Transverse colon (tissue), 4 donors: ENCODE results near the gene C3orf20. TPM values are rescaled to one million over a fixed set of nuclear protein-coding genes. Genes with fewer than 3 reads are reported as not detected.
"Not testable (repeated sequence)": the region's sequence is repeated elsewhere in the genome, so short reads cannot be mapped to it uniquely, and the experiment has no call there.

ENCODE experiments used
- DNase-seq: peaks from one replicate; pipeline ENCODE4 v3.0.0-alpha.2; 2019
- H3K27ac ChIP-seq, 4 donors: fragments of 200-600 bp; sonication (generic); 2 replicates each; pipeline ENCODE4 v1.5.1; 2016 to 2018; ENCODE audit warnings: inconsistent platforms in 4 of 4
- H3K27me3 ChIP-seq: fragments of 200-600 bp; sonication (generic); 2 replicates; pipeline ENCODE4 v1.5.1; 2017; ENCODE audit warnings: inconsistent platforms
- H3K36me3 ChIP-seq, 4 donors: fragments of 200-600 bp; sonication (generic); 2 replicates each; pipeline ENCODE4 v1.5.1; 2017 to 2019; ENCODE audit warnings: inconsistent platforms in 4 of 4
- H3K4me1 ChIP-seq, 4 donors: fragments of 200-600 bp; sonication (generic); 2 replicates each; pipeline ENCODE4 v1.5.1; 2017 to 2020; ENCODE audit warnings: inconsistent platforms in 4 of 4
- H3K4me3 ChIP-seq, 4 donors: fragments of 200-600 bp; sonication (generic); 1 replicate in 1 of 4; 2 replicates in 3 of 4; pipeline versions ENCODE4 v1.5.1 to v1.6.1; 2017 to 2019; ENCODE audit warnings: inconsistent platforms in 4 of 4
- H3K9me3 ChIP-seq, 2 donors: fragments of 200-600 bp; sonication (generic); 2 replicates each; pipeline ENCODE4 v1.5.1; 2017 to 2019; ENCODE audit warnings: inconsistent platforms in 2 of 2
- EP300 ChIP-seq: sonication (generic); formaldehyde crosslinking; IDR thresholded peaks from one replicate; pipeline ENCODE4 v1.6.1; 2017; ENCODE audit warnings: antibody characterized with exemption, low read depth
- POLR2A ChIP-seq: fragments of 450-650 bp; IDR thresholded peaks from one replicate; pipeline ENCODE4 v1.6.1; 2016; ENCODE audit warnings: antibody characterized with exemption, mild to moderate bottlenecking, moderate library complexity
- POLR2AphosphoS5 ChIP-seq, 3 donors: sonication (generic); formaldehyde crosslinking; IDR thresholded peaks; one replicate each; pipeline ENCODE4 v1.6.1; 2016; ENCODE audit warnings: antibody characterized with exemption in 3 of 3
- WGBS, 2 donors: methylation state at CpG; one replicate each; pipeline ENCODE4 v1.1.5; 2018; ENCODE audit warnings: low coverage in 1 of 2; 5-methylcytosine and 5-hydroxymethylcytosine counted together
- in situ Hi-C, 4 donors: fragments of 200-750 bp; cut with MboI; loops; one replicate each; pipeline versions ENCODE4 v1.15.0 to v1.15.1; 2017; ENCODE audit warnings: low sequenced_read_pairs in 3 of 4, low pct_ligation_motif_present in 1 of 4, low pct_unique_long_range_greater_than_20kb in 1 of 4
- intact Hi-C: fragments of 100-400 bp; cut with DNase I; formaldehyde crosslinking; loops from one replicate; pipeline ENCODE4 v1.15.1; 2023; ENCODE audit warnings: low total_unique reads
- total RNA-seq, 4 donors: library from RNA; depleted of rRNA; stranded (reverse); fragments of >200 nt; gene quantifications; one replicate each; pipeline ENCODE4 v1.1.0, GENCODE V29; 2016
- TF ChIP-seq, protein P1 (sequence below), 5 experiments: fragments of 200-600 bp in 3 of 5; fragments of 450-650 bp in 2 of 5; sonication (generic) in 3 of 5; IDR thresholded peaks; 1 replicate in 2 of 5; 2 replicates in 3 of 5; pipeline ENCODE4 v1.5.1; 2016 to 2017; ENCODE audit warnings: antibody characterized with exemption in 5 of 5, inconsistent platforms in 3 of 5, mild to moderate bottlenecking in 2 of 5, moderate library complexity in 1 of 5

Gene C3orf20
- total RNA-seq, 4 donors from 2014 or later = not detected

DNA sequence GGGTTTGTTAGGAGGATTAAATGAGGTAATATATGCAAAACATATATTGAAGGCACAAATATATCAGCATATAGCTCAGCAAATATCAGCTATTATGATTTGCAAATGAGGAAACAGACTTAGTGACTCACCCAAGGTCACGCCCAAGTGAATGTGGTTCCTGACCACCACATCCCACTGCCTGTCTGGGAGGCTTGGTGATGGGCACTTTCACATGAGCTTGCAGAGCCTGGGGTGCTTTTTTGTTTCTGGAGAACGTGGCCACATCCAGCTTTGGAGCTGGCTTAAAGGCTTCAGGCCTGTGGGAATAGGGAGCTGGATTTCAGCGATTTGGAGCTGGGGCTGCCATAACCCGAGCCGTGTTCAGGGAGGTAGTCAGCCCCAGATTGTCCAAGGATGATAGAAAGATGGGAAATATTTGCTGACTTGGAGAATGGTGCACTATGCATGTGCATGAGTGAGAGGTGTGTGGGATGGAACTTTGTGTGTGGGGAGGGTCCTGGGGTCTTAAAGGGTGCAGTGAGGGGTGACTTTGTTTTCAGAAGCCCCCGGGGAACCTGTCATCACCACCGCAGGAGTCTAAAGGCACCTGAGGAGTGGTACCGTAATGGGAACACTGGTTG is 131.8 kb downstream of the C3orf20 start:
- Histone ChIP-seq H3K27me3 (peaks cover 38% of the 10 kb centered on the region), H3K4me1 (peaks cover 0 to 27% (median 16%) of the 10 kb centered on the region in 4 donors), H3K9me3 (no peaks in the 10 kb centered on the region), H3K4me3 (no peak overlapping the region), H3K27ac (no peak overlapping the region), H3K36me3 (no peaks in the 10 kb centered on the region)
- TF ChIP-seq POLR2AphosphoS5 (IDR thresholded peaks at IDR 0.05) (no peak), EP300 (no peak), POLR2A (no peak)
- TF ChIP-seq, protein P1, sequence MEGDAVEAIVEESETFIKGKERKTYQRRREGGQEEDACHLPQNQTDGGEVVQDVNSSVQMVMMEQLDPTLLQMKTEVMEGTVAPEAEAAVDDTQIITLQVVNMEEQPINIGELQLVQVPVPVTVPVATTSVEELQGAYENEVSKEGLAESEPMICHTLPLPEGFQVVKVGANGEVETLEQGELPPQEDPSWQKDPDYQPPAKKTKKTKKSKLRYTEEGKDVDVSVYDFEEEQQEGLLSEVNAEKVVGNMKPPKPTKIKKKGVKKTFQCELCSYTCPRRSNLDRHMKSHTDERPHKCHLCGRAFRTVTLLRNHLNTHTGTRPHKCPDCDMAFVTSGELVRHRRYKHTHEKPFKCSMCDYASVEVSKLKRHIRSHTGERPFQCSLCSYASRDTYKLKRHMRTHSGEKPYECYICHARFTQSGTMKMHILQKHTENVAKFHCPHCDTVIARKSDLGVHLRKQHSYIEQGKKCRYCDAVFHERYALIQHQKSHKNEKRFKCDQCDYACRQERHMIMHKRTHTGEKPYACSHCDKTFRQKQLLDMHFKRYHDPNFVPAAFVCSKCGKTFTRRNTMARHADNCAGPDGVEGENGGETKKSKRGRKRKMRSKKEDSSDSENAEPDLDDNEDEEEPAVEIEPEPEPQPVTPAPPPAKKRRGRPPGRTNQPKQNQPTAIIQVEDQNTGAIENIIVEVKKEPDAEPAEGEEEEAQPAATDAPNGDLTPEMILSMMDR (IDR thresholded peaks at IDR 0.05) = no peak
- no peak for DNase-seq
- 61 to 69% methylated on average over 4 to 8 of the region's 8 CpGs for WGBS, 2 donors
- intact Hi-C loops = no loop called here
- in situ Hi-C loops = no loop called here

DNA sequence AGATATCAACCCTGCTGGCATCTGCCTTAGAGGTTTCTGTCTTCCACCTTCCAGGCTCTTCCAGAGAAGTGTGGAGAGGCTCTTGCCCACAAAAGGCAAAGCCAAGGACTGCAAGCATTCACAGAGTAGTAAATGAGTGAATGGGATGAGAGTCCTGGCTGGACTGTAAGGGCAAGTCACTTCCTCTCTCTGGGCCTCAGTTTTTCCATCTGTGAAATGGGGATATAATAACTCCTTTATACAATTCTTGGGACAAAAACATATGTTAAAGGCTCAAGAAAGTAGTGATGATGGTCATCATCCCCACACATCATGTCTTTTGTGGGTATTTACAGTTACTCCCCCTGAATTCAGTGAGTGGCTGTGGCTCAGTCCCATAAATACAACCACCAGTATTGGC is 133.1 kb downstream of the C3orf20 start:
- no peak for DNase-seq
- in situ Hi-C loops = no loop called here
- Histone ChIP-seq H3K9me3 (no peaks in the 10 kb centered on the region), H3K4me1 (peaks cover 0 to 22% (median 13%) of the 10 kb centered on the region in 4 donors), H3K36me3 (no peaks in the 10 kb centered on the region), H3K27me3 (peaks cover 51% of the 10 kb centered on the region), H3K4me3 (no peak overlapping the region), H3K27ac (no peak overlapping the region)
- TF ChIP-seq, protein P1 (IDR thresholded peaks at IDR 0.05) = no peak
- TF ChIP-seq POLR2A (no peak), POLR2AphosphoS5 (IDR thresholded peaks at IDR 0.05) (no peak)
- intact Hi-C loops = no loop called here

DNA sequence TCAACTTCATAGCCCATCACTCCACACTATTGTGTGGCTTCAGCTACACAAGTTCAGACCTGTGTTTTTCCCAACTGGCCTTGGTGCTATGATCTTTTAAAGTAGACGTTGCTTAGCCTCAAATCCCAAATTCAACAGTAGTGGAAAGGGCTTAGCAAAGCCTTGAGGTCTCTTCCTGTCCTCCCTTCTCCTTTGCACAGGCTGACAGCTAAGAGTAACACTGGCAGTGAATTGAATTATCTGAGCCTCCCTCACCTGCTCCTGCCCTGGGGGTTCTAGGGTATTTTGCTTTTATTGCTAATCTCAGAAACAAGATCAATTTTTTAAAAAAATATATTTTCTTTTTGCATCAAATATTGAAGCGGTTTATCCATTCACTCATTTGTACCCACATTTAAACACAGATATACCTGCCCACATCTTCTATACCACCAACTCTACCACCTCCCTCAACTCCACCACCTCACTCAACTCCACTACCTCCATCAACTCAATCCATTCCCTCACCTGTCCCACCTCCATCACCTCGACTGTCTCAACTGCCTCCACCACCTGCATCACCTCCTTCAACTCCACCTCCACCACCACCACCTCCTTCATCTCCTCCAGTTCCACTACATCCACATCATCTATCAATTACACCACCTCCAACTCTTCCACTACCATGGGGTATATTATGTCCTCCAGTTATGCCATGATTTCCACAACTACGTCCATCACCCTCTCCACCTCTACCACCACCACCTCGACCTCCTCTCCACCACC is 133.7 kb downstream of the C3orf20 start:
- H3K4me3 ChIP-seq = no peak overlapping the region
- in situ Hi-C loops (no loop called here), intact Hi-C loops (no loop called here)
- no peak overlapping the region for H3K27ac ChIP-seq
- peaks cover 0 to 16% (median 9%) of the 10 kb centered on the region in 4 donors for H3K4me1 ChIP-seq
- TF ChIP-seq, protein P1 (IDR thresholded peaks at IDR 0.05) = no peak
- TF ChIP-seq POLR2AphosphoS5 (IDR thresholded peaks at IDR 0.05) = no peak
- no peak for TF ChIP-seq POLR2A
- TF ChIP-seq EP300 = no peak
- WGBS, 2 donors = 80% methylated on average over 4 to 5 of the region's 5 CpGs
- H3K36me3 ChIP-seq = no peaks in the 10 kb centered on the region
- H3K27me3 ChIP-seq = peaks cover 54% of the 10 kb centered on the region
- no peaks in the 10 kb centered on the region for H3K9me3 ChIP-seq
- no peak for DNase-seq

DNA sequence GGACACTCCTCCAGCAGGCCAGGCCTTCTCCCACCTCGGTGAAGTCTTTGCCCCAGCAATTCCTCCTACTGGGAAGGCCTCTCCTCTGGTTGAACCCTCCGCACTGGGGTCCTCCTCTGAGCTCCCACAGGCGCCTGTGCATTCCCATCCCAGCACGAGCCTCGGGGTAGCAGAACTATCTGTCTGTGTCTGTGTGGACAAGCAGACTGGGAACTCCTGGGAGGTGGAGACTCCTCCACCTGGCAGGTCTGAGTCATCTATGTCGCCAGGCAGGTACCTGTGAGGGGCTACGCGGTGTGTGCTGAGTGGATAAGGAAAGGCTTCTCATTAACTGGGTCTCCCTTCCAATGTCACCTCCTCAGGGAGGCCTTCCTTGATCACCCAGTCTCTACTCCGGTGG is 134.7 kb downstream of the C3orf20 start:
- H3K9me3 ChIP-seq, H3K4me1 ChIP-seq, H3K36me3 ChIP-seq, DNase-seq, in situ Hi-C loops, intact Hi-C loops: not testable (repeated sequence)
- 66% methylated on average over 9 of the region's 9 CpGs; no CpG with 5 or more reads in 1 of the 2 donors for WGBS, 2 donors
- H3K27me3 ChIP-seq = peaks cover 54% of the 10 kb centered on the region
- peak overlapping the region; percentile 39 to 68 (median 51) for H3K27ac ChIP-seq
- peak overlapping the region in 1 of 4 donors; percentile 45 for H3K4me3 ChIP-seq
